Measurements from ENCODE around the gene OLFML3. TPM values are rescaled to one million over a fixed set of nuclear protein-coding genes. Genes with fewer than 3 reads are reported as not detected.
"Not testable (repeated sequence)": the region's sequence is repeated elsewhere in the genome, so short reads cannot be mapped to it uniquely, and the experiment has no call there.

The OLFML3 gene
- total RNA-seq, 1 donor from 2014 or later, result 239 TPM

GRCh38 chr1:113990961-113991360 is 11.7 kb downstream of the OLFML3 start:
- DNase-seq (ENCODE audit: low read depth), result peak; percentile 82

- peak; percentile 91 for DNase-seq (ENCODE audit: low read depth)
Measured at GRCh38 chr1:113991467-113991997, 12.3 kb downstream of the OLFML3 start.

- no peak for DNase-seq (ENCODE audit: low read depth)
Measured at GRCh38 chr1:113993072-113993471, 13.8 kb downstream of the OLFML3 start.

- DNase-seq (ENCODE audit: low read depth), result no peak
Measured at GRCh38 chr1:113993766-113994165, 14.5 kb downstream of the OLFML3 start.

- no peak for DNase-seq (ENCODE audit: low read depth)
Measured at GRCh38 chr1:113995382-113995781, 16.1 kb downstream of the OLFML3 start.

GRCh38 chr1:113998361-113998760 is 19.1 kb downstream of the OLFML3 start:
- peak; percentile 56 for DNase-seq (ENCODE audit: low read depth)

GRCh38 chr1:113999233-113999632 is 20.0 kb downstream of the OLFML3 start:
- no peak for DNase-seq (ENCODE audit: low read depth)

- no peak for DNase-seq (ENCODE audit: low read depth)
Measured at GRCh38 chr1:113999799-114000198, 20.5 kb downstream of the OLFML3 start.

- DNase-seq (ENCODE audit: low read depth), result no peak
Measured at GRCh38 chr1:114000406-114000805, 21.1 kb downstream of the OLFML3 start.

- no peak for DNase-seq (ENCODE audit: low read depth)
Measured at GRCh38 chr1:114002492-114003239, 23.4 kb downstream of the OLFML3 start.

GRCh38 chr1:114003431-114003830 is 24.2 kb downstream of the OLFML3 start:
- DNase-seq (ENCODE audit: low read depth), result no peak

- DNase-seq (ENCODE audit: low read depth), result not testable (repeated sequence)
Measured at GRCh38 chr1:114006825-114007224, 27.6 kb downstream of the OLFML3 start.

GRCh38 chr1:114008480-114008941 is 29.2 kb downstream of the OLFML3 start:
- DNase-seq (ENCODE audit: low read depth), result no peak

GRCh38 chr1:114008993-114009392 is 29.7 kb downstream of the OLFML3 start:
- DNase-seq (ENCODE audit: low read depth), result peak; percentile 79

- peak; percentile 73 for DNase-seq (ENCODE audit: low read depth)
Measured at GRCh38 chr1:114009393-114009792, 30.1 kb downstream of the OLFML3 start.

GRCh38 chr1:114010433-114011184 is 31.3 kb downstream of the OLFML3 start:
- peak; percentile 47 for DNase-seq (ENCODE audit: low read depth)

GRCh38 chr1:114011796-114012195 is 32.5 kb downstream of the OLFML3 start:
- no peak for DNase-seq (ENCODE audit: low read depth)

GRCh38 chr1:114015075-114015474 is 35.8 kb downstream of the OLFML3 start:
- DNase-seq (ENCODE audit: low read depth), result no peak

GRCh38 chr1:114019724-114020123 is 40.5 kb downstream of the OLFML3 start:
- not testable (repeated sequence) for DNase-seq (ENCODE audit: low read depth)

GRCh38 chr1:114021665-114022099 is 42.4 kb downstream of the OLFML3 start:
- peak; percentile 58 for DNase-seq (ENCODE audit: low read depth)

GRCh38 chr1:114022877-114023276 is 43.6 kb downstream of the OLFML3 start:
- peak; percentile 45 for DNase-seq (ENCODE audit: low read depth)

GRCh38 chr1:114023377-114023776 is 44.1 kb downstream of the OLFML3 start:
- peak; percentile 28 for DNase-seq (ENCODE audit: low read depth)

Measured in myocyte (in vitro differentiated cells).